Measurements from ENCODE around the gene PVALEF.

DNA sequence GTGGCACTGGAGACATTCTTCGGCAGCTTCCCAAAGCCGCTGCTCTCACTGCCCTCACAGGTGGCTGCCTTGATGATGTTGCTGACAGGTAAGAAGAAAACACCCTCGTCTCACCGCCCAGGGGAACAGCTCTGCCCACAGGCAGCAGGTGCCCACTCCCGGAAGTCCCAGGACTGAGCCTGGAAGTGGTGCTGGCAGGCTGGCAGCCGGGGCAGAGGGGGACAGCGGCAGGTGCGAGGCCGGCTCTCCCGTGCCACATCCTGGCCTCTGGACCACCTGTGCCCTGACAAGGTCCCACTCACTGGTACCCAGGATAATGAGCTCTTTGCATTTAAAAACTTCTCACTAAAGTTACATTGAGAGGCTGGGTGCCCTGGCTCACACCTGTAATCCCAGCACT lies 37.0 kb downstream of the PVALEF start:
- TF ChIP-seq, protein P1, sequence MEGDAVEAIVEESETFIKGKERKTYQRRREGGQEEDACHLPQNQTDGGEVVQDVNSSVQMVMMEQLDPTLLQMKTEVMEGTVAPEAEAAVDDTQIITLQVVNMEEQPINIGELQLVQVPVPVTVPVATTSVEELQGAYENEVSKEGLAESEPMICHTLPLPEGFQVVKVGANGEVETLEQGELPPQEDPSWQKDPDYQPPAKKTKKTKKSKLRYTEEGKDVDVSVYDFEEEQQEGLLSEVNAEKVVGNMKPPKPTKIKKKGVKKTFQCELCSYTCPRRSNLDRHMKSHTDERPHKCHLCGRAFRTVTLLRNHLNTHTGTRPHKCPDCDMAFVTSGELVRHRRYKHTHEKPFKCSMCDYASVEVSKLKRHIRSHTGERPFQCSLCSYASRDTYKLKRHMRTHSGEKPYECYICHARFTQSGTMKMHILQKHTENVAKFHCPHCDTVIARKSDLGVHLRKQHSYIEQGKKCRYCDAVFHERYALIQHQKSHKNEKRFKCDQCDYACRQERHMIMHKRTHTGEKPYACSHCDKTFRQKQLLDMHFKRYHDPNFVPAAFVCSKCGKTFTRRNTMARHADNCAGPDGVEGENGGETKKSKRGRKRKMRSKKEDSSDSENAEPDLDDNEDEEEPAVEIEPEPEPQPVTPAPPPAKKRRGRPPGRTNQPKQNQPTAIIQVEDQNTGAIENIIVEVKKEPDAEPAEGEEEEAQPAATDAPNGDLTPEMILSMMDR (IDR thresholded peaks at IDR 0.05) = no peak
- TF ChIP-seq POLR2A (IDR thresholded peaks at IDR 0.05) (no peak), EP300 (IDR thresholded peaks at IDR 0.05) (no peak)
